Measurements from ENCODE around the gene PTCD1. TPM values are rescaled to one million over a fixed set of nuclear protein-coding genes. Genes with fewer than 3 reads are reported as not detected.
A peak's percentile ranks its signal among the peaks of the same experiment; 100 is the strongest.

PTCD1 gene
- total and polyA plus RNA-seq, 7 donors: 2.7 to 9.2 (median 5.0) TPM

DNA sequence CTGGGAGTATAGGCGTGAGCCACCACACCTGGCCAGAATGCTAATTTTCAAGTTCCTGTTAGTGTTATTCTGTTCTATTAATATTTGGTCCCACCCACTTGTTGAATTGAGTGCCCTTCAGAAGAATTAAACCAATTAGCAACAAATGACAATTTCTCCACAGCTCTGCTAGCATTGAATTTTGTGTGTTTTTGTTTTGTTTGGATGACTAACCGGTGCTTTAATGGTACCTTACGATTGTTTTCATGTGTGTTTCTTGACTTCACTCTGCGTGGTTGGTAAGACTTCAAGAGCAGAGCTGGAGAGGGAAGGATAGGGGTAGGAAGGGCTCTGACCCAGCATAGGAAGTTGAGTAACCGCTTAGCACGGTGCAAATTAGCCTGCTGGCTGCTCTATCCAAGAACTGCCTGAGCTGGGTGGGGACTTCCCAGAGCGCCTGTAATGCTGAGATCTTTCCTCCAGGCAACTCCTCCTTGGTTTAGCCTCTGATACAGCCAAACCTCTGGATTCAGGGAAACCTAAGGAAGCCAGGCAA, 59.5 kb downstream of the PTCD1 start:
- Histone ChIP-seq H3K36me3 (ENCODE audit: insufficient read depth in 1 of 2, low read depth in 1 of 2) (peaks cover 0 to 8% of the 10 kb centered on the region in 2 donors), H3K9me3 (no peaks in the 10 kb centered on the region), H3K27ac (peak overlapping the region; percentile 72), H3K4me3 (peak overlapping the region; percentile 36), H3K4me1 (peaks cover 3% of the 10 kb centered on the region), H3K27me3 (ENCODE audit: insufficient read depth in 3 of 3, low read length in 2 of 3) (no peaks in the 10 kb centered on the region)
- intact Hi-C loops (cut with DNase I): no loop called here
- peak; percentile 50 to 65 (median 63) for ATAC-seq
- 37 to 43% (median 41%) methylated on average over 7 of the region's 7 CpGs for WGBS, 3 donors
- TF ChIP-seq, protein P1, sequence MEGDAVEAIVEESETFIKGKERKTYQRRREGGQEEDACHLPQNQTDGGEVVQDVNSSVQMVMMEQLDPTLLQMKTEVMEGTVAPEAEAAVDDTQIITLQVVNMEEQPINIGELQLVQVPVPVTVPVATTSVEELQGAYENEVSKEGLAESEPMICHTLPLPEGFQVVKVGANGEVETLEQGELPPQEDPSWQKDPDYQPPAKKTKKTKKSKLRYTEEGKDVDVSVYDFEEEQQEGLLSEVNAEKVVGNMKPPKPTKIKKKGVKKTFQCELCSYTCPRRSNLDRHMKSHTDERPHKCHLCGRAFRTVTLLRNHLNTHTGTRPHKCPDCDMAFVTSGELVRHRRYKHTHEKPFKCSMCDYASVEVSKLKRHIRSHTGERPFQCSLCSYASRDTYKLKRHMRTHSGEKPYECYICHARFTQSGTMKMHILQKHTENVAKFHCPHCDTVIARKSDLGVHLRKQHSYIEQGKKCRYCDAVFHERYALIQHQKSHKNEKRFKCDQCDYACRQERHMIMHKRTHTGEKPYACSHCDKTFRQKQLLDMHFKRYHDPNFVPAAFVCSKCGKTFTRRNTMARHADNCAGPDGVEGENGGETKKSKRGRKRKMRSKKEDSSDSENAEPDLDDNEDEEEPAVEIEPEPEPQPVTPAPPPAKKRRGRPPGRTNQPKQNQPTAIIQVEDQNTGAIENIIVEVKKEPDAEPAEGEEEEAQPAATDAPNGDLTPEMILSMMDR (IDR thresholded peaks at IDR 0.05): no peak
- peak; percentile 66 to 79 for DNase-seq

DNA sequence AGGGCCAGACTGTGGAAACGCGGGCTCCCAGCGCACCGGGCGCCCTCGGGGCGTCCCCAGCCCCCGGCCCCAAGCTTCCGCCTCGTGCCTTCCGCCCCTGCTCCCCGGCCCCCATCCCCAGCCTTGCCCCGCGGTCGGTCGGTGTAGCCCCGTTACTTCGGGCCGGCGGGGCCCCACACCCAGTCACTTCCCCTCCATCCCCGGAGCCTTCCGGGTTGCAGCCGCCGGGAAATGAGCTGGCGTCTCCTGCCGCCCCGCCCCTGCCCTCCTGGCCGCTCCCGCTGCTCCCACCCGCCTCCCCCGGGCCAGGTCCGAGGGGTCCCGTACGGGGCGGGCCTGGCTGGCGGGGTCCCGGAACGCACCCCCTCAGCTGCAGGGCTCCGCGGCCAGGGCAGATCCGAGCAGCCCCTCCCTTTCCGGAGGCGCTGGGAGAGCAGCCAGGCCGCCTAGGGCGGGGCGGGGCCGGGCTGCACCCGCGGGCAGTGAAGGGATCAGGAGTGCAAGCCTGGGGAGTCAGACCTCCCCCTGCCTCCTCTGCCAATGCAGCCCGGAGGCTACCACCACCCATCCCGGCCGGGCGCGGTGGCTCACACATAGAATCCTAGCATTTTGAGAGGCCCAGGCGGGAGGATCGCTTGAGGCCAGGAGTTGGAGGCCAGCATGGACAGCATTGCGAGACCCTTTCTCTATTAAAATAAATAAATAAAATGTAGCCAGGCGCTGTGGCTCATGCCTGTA, 63.4 kb downstream of the PTCD1 start:
- peaks cover 0 to 8% of the 10 kb centered on the region in 2 donors for H3K36me3 ChIP-seq (ENCODE audit: insufficient read depth in 1 of 2, low read depth in 1 of 2)
- no peaks in the 10 kb centered on the region for H3K9me3 ChIP-seq
- peaks cover 8% of the 10 kb centered on the region for H3K4me1 ChIP-seq
- H3K27me3 ChIP-seq (ENCODE audit: insufficient read depth in 3 of 3, low read length in 2 of 3): no peaks in the 10 kb centered on the region
- WGBS, 3 donors: 5 to 11% (median 8%) methylated on average over 26 to 58 of the region's 58 CpGs
- peak; percentile 81 to 84 for DNase-seq
- intact Hi-C loops (cut with DNase I): no loop called here
- H3K27ac ChIP-seq: peak overlapping the region; percentile 61
- peak; percentile 70 to 79 (median 76) for ATAC-seq
- TF ChIP-seq, protein P1 (IDR thresholded peaks at IDR 0.05): no peak
- H3K4me3 ChIP-seq: peak overlapping the region; percentile 80

DNA sequence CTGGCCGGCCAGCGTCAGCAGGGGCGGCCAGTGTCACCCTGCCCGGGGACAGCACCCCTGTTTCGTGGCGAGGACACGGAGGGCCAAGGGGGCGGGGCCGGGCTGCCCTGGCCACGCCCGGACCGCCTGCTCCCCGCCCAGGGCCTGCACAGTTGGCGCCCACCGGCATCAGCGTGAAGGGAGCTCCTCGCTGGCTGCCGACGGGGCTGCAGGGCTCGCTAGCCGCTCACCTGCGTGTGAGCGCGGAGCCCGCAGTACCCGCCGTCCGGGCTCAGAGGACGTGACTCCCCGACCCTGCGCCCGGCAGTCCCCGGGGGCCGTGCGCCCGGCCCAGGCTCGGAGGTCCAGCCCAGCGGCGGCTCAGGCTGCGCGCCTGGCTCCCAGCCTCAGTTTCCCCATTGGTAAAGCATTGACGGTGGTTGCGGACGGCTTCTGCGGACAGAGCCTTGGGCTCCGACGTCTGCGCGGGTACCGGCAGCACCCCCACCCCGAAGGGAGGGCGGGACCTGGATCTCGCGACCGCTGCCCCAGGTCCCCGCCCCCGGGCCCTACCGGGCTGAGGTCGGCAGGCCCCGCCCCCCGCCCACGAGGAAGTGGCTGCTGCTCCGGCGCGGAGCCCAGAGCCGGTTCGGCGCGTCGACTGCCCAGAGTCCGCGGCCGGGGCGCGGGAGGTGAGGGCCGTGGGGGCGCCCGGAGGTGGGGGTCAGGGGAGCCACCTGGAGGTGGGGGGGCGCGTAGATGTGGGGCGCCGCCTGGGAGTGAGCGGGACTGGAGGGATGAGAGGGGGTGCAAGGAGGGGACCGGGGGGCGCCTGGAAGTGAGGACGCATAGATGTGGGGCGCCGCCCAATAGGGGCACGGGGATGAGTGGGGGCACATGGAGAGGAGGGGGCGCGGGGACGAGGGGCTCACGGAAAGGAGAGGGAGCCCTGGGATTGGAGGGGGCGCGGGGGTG, 64.2 kb downstream of the PTCD1 start, which contains the start of gene ARPC1B:
ARPC1B (plus strand) TSS at position 620 of the 954 bp plus-strand sequence. CDS start 10,985 bp downstream, outside the sequence.
- peak within 1 kb of the TSS; percentile 61 for H3K27ac ChIP-seq
- H3K27me3 ChIP-seq (ENCODE audit: insufficient read depth in 3 of 3, low read length in 2 of 3): no peaks in the 10 kb centered on the region
- H3K4me1 ChIP-seq: peaks cover 8% of the 10 kb centered on the region
- H3K36me3 ChIP-seq (ENCODE audit: insufficient read depth in 1 of 2, low read depth in 1 of 2): peaks cover 0 to 9% of the 10 kb centered on the region in 2 donors
- H3K4me3 ChIP-seq: peak within 1 kb of the TSS; percentile 80
- no peaks in the 10 kb centered on the region for H3K9me3 ChIP-seq
- DNase-seq (peak; percentile 86 to 88), ATAC-seq (peak; percentile 54 to 63 (median 60))
- 2 to 7% (median 3%) methylated on average over 69 to 95 of the region's 95 CpGs for WGBS, 3 donors
- intact Hi-C loops (cut with DNase I): no loop called here
- TF ChIP-seq, protein P1 (IDR thresholded peaks at IDR 0.05): no peak

DNA sequence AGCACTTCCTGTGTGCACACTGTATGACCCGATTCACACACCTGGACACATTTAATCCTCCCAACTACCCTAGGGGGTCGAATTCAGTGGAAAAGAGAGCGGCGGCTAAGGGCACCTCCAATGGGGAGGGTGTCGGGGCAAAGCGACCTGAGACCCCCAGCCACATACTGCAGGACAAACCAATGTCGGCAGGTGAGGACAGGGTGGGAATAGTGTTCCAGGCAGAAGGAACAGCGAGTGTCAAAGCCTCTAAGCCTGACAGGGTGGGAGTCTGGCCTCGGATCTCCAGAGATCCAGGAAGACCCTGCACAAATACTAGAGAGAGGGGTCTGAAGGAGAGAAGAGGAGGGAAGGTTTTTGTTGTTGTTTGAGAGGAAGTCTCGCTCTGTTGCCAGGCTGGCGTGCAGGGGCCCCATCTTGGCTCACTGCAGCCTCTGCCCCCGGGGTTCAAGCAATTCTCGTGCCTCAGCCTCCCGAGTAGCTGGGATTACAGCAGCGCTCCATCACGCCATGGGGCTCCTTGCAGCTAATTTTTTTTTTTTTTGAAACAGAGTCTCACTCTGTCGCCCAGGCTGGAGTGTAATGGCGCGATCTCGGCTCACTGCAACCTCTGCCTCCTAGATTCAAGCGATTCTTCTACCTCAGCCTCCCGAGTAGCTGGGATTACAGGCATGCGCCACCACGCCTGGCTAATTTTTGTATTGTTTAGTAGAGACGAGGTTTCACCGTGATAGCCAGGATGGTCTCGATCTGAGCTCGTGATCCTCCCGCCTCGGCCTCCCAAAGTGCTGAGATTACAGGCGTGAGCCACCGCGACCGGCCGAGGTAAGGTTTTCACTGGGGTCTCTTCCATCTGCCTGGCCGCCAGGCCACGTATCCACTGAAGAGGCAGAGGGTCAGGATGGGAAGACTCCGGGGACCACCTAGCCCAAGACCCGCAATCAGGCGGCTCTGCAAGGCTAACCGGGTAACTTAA, 65.2 kb downstream of the PTCD1 start:
- no peak for ATAC-seq
- peak in 1 of 2 donors; percentile 42 for DNase-seq
- H3K36me3 ChIP-seq (ENCODE audit: insufficient read depth in 1 of 2, low read depth in 1 of 2): peaks cover 0 to 19% of the 10 kb centered on the region in 2 donors
- 86 to 88% (median 87%) methylated on average over 40 to 41 of the region's 41 CpGs for WGBS, 3 donors
- TF ChIP-seq, protein P1 (IDR thresholded peaks at IDR 0.05): no peak
- H3K4me3 ChIP-seq: peak overlapping the region; percentile 80
- H3K4me1 ChIP-seq: peaks cover 8% of the 10 kb centered on the region
- H3K9me3 ChIP-seq: no peaks in the 10 kb centered on the region
- intact Hi-C loops (cut with DNase I): no loop called here
- H3K27me3 ChIP-seq (ENCODE audit: insufficient read depth in 3 of 3, low read length in 2 of 3): no peaks in the 10 kb centered on the region
- peak overlapping the region; percentile 61 for H3K27ac ChIP-seq
